Karpas-422 (cell line): ENCODE measurements around the gene THOC5. TPM values are rescaled to one million over a fixed set of nuclear protein-coding genes. Genes with fewer than 3 reads are reported as not detected.
"Not testable (repeated sequence)": the region's sequence is repeated elsewhere in the genome, so short reads cannot be mapped to it uniquely, and the experiment has no call there.

Source experiments
- DNase-seq: peaks from one replicate; pipeline ENCODE4 v3.0.0-alpha.2; 2015
- H2AFZ ChIP-seq: fragments of 200-600 bp; sonication (generic); 2 replicates; pipeline ENCODE4 v1.6.1; 2014; ENCODE audit warnings: antibody characterized with exemption, low read length, mixed read lengths
- H3K27ac ChIP-seq: fragments of 200-600 bp; sonication (generic); 2 replicates; pipeline ENCODE4 v1.5.1; 2014; ENCODE audit warnings: mild to moderate bottlenecking, low read length, moderate library complexity
- H3K27me3 ChIP-seq: fragments of 200-600 bp; sonication (generic); 2 replicates; pipeline ENCODE4 v1.6.1; 2014; ENCODE audit warnings: low read length, mixed read lengths
- H3K36me3 ChIP-seq: fragments of 200-600 bp; sonication (generic); 2 replicates; pipeline ENCODE4 v1.6.1; 2014; ENCODE audit warnings: low read length, mixed read lengths; ENCODE audit not compliant: insufficient read depth
- H3K4me1 ChIP-seq: fragments of 200-600 bp; sonication (generic); 2 replicates; pipeline ENCODE4 v1.6.1; 2014; ENCODE audit warnings: mild to moderate bottlenecking, low read length, mixed read lengths
- H3K4me2 ChIP-seq: fragments of 200-600 bp; sonication (generic); 2 replicates; pipeline ENCODE4 v1.6.1; 2014; ENCODE audit warnings: low read length, low read depth, mild to moderate bottlenecking; ENCODE audit not compliant: poor library complexity, severe bottlenecking
- H3K4me3 ChIP-seq: fragments of 200-600 bp; sonication (generic); 2 replicates; pipeline ENCODE4 v1.5.1; 2014; ENCODE audit warnings: mild to moderate bottlenecking, antibody characterized with exemption, low read length, mixed read lengths
- H3K79me2 ChIP-seq: fragments of 200-600 bp; sonication (generic); 2 replicates; pipeline ENCODE4 v1.6.1; 2014; ENCODE audit warnings: mild to moderate bottlenecking, low read length, mixed read lengths
- H3K9ac ChIP-seq: fragments of 200-600 bp; sonication (generic); 2 replicates; pipeline ENCODE4 v1.6.0; 2014; ENCODE audit warnings: low read length
- H3K9me2 ChIP-seq: fragments of 200-600 bp; sonication (generic), shearing (Covaris generic); replicated peaks from 2 replicates; pipeline ENCODE4 v1.6.0; 2014; ENCODE audit warnings: mild to moderate bottlenecking, low read length, moderate library complexity; ENCODE audit not compliant: insufficient read depth
- H3K9me3 ChIP-seq: fragments of 300-700, 200-600 bp; sonication (generic); 2 replicates; pipeline ENCODE4 v1.6.1; 2014; ENCODE audit warnings: low read length, mixed read lengths
- H4K20me1 ChIP-seq: fragments of 200-600 bp; sonication (generic); 2 replicates; pipeline ENCODE4 v1.6.1; 2014; ENCODE audit warnings: mild to moderate bottlenecking, antibody characterized with exemption, low read length, low read depth; ENCODE audit not compliant: insufficient read depth
- total RNA-seq: library from RNA; depleted of rRNA; stranded (reverse); fragments of >200 nt; shearing (Covaris generic); gene quantifications from 2 replicates; pipeline ENCODE4 v1.2.3, GENCODE V29; 2014; ENCODE audit warnings: low replicate concordance

Gene THOC5
- total RNA-seq, 1 experiment from 2014 or later, result 54.0 TPM

GRCh38 chr22:29550005-29550404 is 3.6 kb downstream of the THOC5 start:
- peaks cover 11% of the 10 kb centered on the region for H3K36me3 ChIP-seq
- H3K79me2 ChIP-seq, result peaks cover 30% of the 10 kb centered on the region

GRCh38 chr22:29545045-29545444 is 8.5 kb downstream of the THOC5 start:
- H3K9me3 ChIP-seq, result not testable (repeated sequence)
- peaks cover 15% of the 10 kb centered on the region for H3K4me1 ChIP-seq

More at GRCh38 chr22:29550005-29550404, 3.6 kb downstream of the THOC5 start:
- no peaks in the 10 kb centered on the region for H3K9me2 ChIP-seq
- H3K27me3 ChIP-seq, result no peaks in the 10 kb centered on the region
- no peak overlapping the region for H3K27ac ChIP-seq
- H2AFZ ChIP-seq, result no peak overlapping the region
- H3K4me1 ChIP-seq, result peaks cover 22% of the 10 kb centered on the region
- H3K4me2 ChIP-seq, result no peak overlapping the region
- no peak overlapping the region for H3K4me3 ChIP-seq
- DNase-seq, result no peak
- H4K20me1 ChIP-seq, result no peaks in the 10 kb centered on the region
- H3K9me3 ChIP-seq, result no peaks in the 10 kb centered on the region
- H3K9ac ChIP-seq, result no peak overlapping the region

GRCh38 chr22:29541845-29542244 is 11.7 kb downstream of the THOC5 start:
- Histone ChIP-seq H3K36me3 (peaks cover 35% of the 10 kb centered on the region; the same call in 1 of the 2 replicates), H3K79me2 (no peaks in the 10 kb centered on the region), H2AFZ (no peak overlapping the region), H3K27ac (peak overlapping the region; percentile 58), H3K9ac (peak overlapping the region; percentile 24; the same call in 1 of the 2 replicates), H3K9me2 (no peaks in the 10 kb centered on the region), H3K4me2 (no peak overlapping the region), H3K27me3 (no peaks in the 10 kb centered on the region), H3K4me1 (peaks cover 15% of the 10 kb centered on the region), H3K9me3 (no peaks in the 10 kb centered on the region), H3K4me3 (no peak overlapping the region), H4K20me1 (no peaks in the 10 kb centered on the region)
- DNase-seq, result no peak

More at GRCh38 chr22:29545045-29545444, 8.5 kb downstream of the THOC5 start:
- not testable (repeated sequence) for H3K9ac ChIP-seq, H3K9me2 ChIP-seq, H3K27ac ChIP-seq, H4K20me1 ChIP-seq, H2AFZ ChIP-seq, H3K27me3 ChIP-seq, H3K4me2 ChIP-seq, H3K4me3 ChIP-seq, H3K79me2 ChIP-seq, DNase-seq
- H3K36me3 ChIP-seq, result peaks cover 31% of the 10 kb centered on the region

- no peak overlapping the region for H3K4me3 ChIP-seq
- no peaks in the 10 kb centered on the region for H3K9me3 ChIP-seq
- no peak for DNase-seq
- no peak overlapping the region for H2AFZ ChIP-seq
- no peaks in the 10 kb centered on the region for H4K20me1 ChIP-seq
- H3K4me1 ChIP-seq, result peaks cover 4% of the 10 kb centered on the region
- no peaks in the 10 kb centered on the region for H3K27me3 ChIP-seq
- H3K4me2 ChIP-seq, result no peak overlapping the region
- H3K36me3 ChIP-seq, result peaks cover 53% of the 10 kb centered on the region
- H3K79me2 ChIP-seq, result no peaks in the 10 kb centered on the region
- no peaks in the 10 kb centered on the region for H3K9me2 ChIP-seq
- H3K9ac ChIP-seq, result no peak overlapping the region
- H3K27ac ChIP-seq, result no peak overlapping the region
These were observed 14.5 kb downstream of the THOC5 start for GRCh38 chr22:29539105-29539504.

- peaks cover 55% of the 10 kb centered on the region for H3K36me3 ChIP-seq
- H3K9ac ChIP-seq, result no peak overlapping the region
- no peaks in the 10 kb centered on the region for H3K4me1 ChIP-seq
- no peaks in the 10 kb centered on the region for H3K9me3 ChIP-seq
- H4K20me1 ChIP-seq, result no peaks in the 10 kb centered on the region
- no peaks in the 10 kb centered on the region for H3K79me2 ChIP-seq
- H3K27ac ChIP-seq, result no peak overlapping the region
- H3K9me2 ChIP-seq, result no peaks in the 10 kb centered on the region
- no peak overlapping the region for H3K4me2 ChIP-seq
- H3K4me3 ChIP-seq, result no peak overlapping the region
- no peak for DNase-seq
- no peaks in the 10 kb centered on the region for H3K27me3 ChIP-seq
- H2AFZ ChIP-seq, result no peak overlapping the region
These were observed 17.1 kb downstream of the THOC5 start for GRCh38 chr22:29536411-29536810.

- Histone ChIP-seq H3K27ac (no peak overlapping the region), H3K4me1 (no peaks in the 10 kb centered on the region), H3K36me3 (peaks cover 43% of the 10 kb centered on the region), H3K9ac (no peak overlapping the region), H2AFZ (no peak overlapping the region), H3K4me3 (no peak overlapping the region), H3K9me3 (no peaks in the 10 kb centered on the region), H4K20me1 (no peaks in the 10 kb centered on the region), H3K4me2 (no peak overlapping the region), H3K27me3 (no peaks in the 10 kb centered on the region), H3K9me2 (no peaks in the 10 kb centered on the region), H3K79me2 (no peaks in the 10 kb centered on the region)
- DNase-seq, result no peak
These were observed 22.1 kb downstream of the THOC5 start for GRCh38 chr22:29531419-29531818.

- no peaks in the 10 kb centered on the region for H3K79me2 ChIP-seq
- no peak overlapping the region for H3K4me3 ChIP-seq
- no peaks in the 10 kb centered on the region for H4K20me1 ChIP-seq
- no peak overlapping the region for H2AFZ ChIP-seq
- H3K9me3 ChIP-seq, result no peaks in the 10 kb centered on the region
- H3K4me2 ChIP-seq, result no peak overlapping the region
- H3K36me3 ChIP-seq, result peaks cover 39% of the 10 kb centered on the region
- H3K27me3 ChIP-seq, result no peaks in the 10 kb centered on the region
- no peaks in the 10 kb centered on the region for H3K9me2 ChIP-seq
- no peak for DNase-seq
- H3K9ac ChIP-seq, result no peak overlapping the region
- no peak overlapping the region for H3K27ac ChIP-seq
- no peaks in the 10 kb centered on the region for H3K4me1 ChIP-seq
These were observed 22.8 kb downstream of the THOC5 start for GRCh38 chr22:29530716-29531115.

GRCh38 chr22:29528144-29528543 is 25.4 kb downstream of the THOC5 start:
- Histone ChIP-seq H3K79me2 (no peaks in the 10 kb centered on the region), H3K27ac (no peak overlapping the region), H3K9ac (no peak overlapping the region), H3K36me3 (peaks cover 38% of the 10 kb centered on the region), H3K4me2 (no peak overlapping the region), H3K9me2 (no peaks in the 10 kb centered on the region), H3K9me3 (no peaks in the 10 kb centered on the region), H3K4me1 (no peaks in the 10 kb centered on the region), H3K27me3 (no peaks in the 10 kb centered on the region), H4K20me1 (0 out of 2 replicates have a peak, but pooled peaks cover 3% of the 10 kb centered on the region), H3K4me3 (no peak overlapping the region), H2AFZ (no peak overlapping the region)
- no peak for DNase-seq
